COLO668 (cell line): ENCODE measurements around the gene SPNS3.

ENCODE experiments used
- DNase-seq: peaks from one replicate; lab custom pipeline; 2025; ENCODE audit not compliant: unreplicated experiment; lab: John Stamatoyannopoulos, UW

The SPNS3 gene

DNA sequence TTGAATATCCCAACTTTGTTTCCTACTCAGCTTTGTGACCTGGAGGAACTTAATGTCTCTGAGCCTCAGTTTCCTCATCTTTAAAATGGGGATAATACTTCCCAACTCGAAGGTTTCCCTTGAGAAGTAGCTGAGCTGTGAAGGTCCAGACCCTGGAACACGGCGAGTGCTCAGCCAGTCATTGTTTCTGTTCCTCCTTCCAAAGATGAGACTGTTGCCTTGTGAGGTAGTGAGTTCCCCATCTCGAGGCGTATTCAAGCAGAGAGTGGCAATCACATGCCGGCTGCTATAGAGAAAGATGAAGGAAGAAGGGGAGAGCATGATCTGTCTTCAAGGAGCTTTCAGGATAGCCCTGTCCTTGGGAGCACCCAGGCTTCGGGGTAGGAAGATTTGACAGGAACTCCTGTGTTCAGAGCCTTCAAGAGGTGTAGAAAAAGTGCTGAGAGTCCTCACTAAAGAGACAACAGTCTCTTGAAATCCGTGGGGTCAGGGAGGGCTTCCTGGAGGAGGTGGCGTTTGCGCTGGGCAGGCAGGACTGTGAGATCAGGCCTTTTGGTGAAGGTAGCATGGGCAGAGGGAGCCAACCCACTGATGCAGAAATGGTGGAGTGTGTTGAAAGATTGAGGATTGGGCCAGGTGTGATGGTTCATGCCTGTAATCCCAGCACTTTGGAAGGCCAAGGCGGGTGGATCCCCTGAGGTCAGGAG is 92.1 kb downstream of the SPNS3 start:
- no peak for DNase-seq

DNA sequence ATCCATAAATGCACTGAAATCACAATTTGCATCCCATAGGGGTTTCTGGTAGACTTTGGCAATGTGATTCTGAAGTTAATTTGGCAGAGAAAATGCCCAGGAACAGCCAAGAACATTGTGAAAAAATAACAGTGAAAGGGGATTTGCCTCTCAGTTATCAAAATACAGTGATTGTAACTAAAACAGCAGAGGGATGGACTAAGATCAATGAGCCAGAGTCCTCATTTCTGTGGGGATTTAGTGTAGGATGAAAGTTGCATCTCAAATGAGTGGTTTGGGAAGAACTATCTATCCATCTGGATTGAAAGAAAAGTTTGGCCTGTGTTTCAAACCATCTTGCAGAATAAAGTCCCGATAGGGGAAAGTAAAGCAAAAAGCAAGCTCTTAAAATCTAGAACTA is 93.4 kb downstream of the SPNS3 start:
- DNase-seq: no peak

DNA sequence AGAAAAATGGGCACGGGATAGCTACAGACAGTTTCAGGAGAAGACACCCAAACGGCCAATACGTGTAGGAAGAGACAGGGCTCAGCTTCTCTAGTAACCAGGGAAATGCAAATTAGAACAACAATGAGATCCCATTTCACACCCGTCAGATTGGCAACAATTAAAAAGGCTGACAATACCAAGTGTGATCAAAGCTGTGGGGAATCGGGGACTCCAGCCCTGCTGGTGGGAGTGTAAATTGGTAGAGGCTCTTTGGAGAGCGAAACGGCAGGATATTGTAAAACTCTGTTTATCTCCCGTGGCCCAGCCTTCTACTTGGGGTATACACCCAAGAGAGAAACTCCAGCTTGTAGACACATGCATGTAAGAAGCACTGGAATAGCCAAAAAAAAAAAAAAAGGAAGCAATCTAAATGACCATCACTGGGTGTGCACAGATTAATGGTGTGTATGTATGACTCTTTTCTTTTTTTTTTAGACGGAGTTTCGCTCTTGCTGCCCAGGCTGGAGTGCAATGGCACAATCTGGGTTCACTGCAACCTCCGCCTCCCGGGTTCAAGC is 93.9 kb downstream of the SPNS3 start:
- no peak for DNase-seq

DNA sequence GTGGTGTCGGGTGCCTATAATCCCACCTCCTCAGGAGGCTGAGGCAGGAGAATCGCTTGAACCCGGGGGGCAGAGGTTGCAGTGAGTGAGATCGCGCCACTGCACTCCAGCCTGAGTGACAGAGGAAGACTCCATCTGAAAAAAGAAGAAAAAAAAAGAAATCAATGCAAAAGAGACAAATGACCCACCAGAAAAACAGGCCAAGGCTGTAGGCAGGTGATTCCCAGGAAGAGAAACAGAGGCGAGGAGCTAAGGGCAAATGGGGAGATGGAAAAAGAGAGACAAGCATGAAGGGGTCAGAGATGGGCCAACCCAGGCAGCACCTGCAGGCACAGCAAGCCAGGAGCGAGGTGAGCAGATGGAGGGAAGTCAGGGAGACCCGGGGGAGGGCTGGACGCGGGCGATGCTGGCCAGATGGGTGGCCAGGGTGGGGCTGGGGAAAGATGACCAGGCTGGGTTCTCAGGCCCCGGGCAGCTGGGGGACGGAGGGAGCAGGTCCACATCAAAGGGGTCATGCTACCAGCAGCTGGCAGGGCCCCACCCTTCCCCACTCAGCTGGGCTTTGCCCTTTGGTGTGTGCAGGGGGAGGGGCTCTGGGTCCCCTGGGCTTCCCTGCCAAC is 95.9 kb downstream of the SPNS3 start:
- DNase-seq: no peak

DNA sequence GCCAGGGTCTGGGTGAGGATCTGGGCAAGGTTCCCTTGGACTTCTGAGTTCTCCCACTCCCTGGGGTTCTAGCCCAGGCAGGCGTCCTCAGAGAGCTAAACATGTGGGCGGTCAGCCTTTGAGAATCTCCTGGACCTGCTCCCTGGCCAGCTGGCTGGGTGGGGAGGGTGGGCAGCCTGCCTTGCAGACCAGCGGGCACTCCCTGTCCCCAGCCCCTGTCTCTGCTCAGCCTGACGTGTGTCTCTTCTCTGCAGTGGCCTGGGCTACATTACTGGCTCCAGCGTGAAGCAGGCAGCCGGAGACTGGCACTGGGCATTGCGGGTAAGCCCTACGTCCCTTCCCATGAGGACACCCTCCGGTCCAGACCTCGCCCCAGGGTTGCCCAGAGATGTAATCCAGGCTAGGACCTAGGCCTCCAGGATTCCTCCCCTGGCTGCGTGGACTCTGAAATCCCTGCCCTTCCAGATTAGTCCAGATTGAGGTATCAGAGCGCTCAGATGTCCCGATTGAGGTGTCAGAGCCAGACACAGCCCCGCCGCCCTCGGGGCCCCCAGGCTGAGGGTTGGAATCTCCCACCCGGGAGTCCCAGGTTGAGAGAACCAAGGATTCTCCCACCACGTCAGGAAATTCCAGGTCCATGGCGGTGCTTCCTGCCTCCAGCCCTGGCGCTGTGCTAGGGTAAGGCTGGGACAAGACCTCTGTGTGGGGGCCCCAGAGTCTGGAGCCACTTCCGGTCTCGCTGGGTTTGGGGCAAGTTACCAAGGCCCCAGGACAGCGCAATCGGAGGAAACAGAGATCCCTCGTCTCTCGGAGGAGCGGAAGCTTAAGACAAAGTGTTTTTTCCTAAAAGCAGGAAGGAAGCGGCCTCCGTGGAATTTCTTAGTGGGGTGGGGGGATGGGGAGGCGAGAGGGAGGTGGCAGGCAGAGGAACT is 97.3 kb downstream of the SPNS3 start:
- no peak for DNase-seq

DNA sequence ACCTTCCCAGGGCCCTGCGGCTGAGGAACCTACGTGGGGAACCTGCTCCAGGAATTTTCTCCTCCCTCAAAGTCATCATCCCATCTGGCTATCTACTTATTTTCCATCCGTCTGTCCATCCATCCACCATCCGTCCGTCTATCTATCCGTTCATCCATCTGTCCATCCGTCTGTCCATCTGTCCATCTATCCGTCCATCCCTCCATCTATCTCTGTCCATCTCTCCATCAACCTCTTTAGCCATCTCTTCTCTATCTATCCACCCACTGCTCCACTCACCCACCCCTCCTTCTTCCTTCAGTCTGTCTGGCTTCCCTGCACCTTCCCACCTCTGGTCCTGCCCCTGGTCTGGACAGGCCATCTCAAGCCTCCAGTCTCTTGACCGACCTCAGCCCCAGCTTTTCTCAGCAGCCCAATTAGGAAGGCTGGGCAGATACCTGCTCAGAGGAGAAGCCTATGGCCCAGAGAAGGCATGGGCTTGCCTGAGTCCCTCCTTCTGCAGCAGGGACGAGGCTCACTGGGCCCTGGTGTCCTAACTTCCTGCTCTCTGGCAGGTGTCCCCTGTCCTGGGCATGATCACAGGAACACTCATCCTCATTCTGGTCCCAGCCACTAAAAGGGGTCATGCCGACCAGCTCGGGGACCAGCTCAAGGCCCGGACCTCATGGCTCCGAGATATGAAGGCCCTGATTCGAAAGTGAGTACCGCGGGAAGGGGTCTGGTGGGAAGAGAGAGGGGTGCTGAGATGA is 98.4 kb downstream of the SPNS3 start:
- DNase-seq: no peak

DNA sequence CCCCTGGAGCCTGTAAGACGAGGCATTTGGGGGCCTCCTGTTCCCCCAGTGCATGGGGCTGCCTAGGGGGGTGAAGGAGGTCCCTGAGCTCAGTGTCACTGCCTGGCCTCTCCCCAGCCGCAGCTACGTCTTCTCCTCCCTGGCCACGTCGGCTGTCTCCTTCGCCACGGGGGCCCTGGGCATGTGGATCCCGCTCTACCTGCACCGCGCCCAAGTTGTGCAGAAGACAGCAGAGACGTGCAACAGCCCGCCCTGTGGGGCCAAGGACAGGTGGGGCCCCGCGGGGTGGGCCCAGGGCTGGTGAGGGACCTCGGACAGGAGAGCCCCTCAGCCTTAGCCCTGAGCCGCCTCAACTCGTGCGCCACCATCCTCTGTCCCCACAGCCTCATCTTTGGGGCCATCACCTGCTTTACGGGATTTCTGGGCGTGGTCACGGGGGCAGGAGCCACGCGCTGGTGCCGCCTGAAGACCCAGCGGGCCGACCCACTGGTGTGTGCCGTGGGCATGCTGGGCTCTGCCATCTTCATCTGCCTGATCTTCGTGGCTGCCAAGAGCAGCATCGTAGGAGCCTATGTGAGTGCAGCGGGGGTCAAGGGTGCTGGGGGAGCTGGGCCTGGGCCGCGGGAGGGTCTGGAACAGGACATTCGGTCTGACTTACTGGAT is 99.3 kb downstream of the SPNS3 start:
- DNase-seq: no peak

GRCh38 chr17:4533523-4534504 is 100.1 kb downstream of the SPNS3 start:
- DNase-seq: no peak

GRCh38 chr17:4534515-4534914 is 100.8 kb downstream of the SPNS3 start:
- DNase-seq: no peak

DNA sequence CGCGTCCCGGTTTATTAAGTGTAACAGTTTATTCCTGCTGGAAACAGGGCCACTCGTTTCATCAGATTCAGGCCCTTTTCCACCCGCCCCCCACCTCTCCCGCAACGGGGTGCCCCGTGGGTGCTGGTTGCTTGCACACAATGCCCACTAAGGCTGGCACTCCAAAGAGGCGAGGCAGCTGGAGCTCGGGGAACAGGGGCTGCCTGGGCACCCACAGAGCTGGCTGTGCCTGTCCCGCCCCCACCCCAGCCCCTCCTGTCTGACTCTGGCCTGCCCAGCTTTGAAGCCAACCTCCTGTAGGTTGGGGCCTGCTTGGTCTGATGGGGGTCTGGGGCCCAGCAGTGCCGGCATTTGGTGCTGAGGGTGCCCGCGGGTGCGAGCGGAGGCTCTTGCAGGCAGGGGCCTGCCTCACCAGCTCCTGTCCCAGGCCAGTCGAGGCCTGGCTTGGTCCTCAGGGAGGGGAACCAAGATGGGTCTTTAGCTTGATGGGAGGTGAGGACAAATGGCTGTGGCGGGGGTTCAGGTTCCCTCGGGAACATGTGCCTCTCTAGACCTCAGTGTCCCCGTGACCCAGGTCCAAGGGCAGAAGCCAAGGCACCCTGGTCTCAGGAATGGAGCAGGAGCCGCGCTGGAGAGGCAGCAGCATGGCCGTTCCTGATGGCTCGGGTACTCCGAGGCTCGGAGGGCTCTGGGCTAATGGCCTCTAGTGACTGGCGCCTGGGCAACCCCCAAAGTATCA is 101.4 kb downstream of the SPNS3 start:
- DNase-seq: no peak

GRCh38 chr17:4535667-4536258 is 102.0 kb downstream of the SPNS3 start:
- DNase-seq: no peak

DNA sequence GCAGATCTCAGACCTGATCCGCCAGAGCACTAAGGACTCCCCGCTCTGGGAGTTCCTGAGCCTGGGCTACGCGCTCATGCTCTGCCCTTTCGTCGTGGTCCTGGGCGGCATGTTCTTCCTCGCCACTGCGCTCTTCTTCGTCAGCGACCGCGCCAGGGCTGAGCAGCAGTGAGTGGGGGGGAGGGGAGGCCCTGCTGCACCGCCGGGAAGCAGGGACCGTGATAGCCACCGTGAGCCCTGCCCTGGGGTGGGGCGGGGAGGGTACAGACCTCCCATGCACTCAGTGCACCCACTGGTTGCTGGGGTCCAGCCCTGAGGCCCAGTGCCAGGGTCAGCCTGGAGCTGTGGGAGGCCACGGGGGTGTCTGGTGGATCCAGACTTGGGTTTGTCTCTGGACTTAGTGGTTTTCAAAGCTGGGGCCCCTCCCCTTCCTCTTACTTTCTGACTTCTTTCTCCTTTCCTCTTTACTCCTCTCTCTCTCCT is 102.6 kb downstream of the SPNS3 start:
- DNase-seq: no peak

- DNase-seq: no peak
Measured at GRCh38 chr17:4536742-4537411, 103.1 kb downstream of the SPNS3 start.
